Loucy (cell line): Measurements from ENCODE around the gene ZNF687.

Source experiments
- EZH2phosphoT487 ChIP-seq: fragments of 200-600 bp; IDR thresholded peaks from 2 replicates; pipeline ENCODE4 v1.6.1; 2018; ENCODE audit warnings: antibody characterized with exemption, mild to moderate bottlenecking, moderate library complexity, borderline replicate concordance
- TF ChIP-seq, protein P1 (sequence below): fragments of 200-600 bp; sonication (generic); conservative IDR thresholded peaks from 2 replicates; pipeline ENCODE4 v1.5.1; 2014; ENCODE audit warnings: mild to moderate bottlenecking, antibody characterized with exemption, low read length

DNA sequence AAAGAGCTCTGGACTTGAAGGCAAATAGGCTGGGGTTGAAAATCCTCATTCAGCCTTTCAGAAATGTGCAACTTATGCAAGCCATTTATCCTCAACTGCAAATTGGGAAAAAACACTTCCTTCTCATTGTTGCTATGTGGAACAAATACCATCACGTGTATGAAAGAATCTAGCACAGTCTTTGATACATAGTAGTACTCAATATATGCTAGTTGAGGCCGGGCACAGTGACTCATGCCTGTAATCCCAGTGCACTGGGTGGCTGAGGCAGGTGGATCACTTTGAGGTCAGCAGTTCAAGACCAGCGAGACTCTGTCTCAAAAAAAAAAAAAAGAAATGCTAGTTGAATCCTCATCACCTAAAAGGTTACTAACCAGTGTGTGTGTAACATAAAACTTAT is 36.9 kb downstream of the ZNF687 start:
- TF ChIP-seq, protein P1, sequence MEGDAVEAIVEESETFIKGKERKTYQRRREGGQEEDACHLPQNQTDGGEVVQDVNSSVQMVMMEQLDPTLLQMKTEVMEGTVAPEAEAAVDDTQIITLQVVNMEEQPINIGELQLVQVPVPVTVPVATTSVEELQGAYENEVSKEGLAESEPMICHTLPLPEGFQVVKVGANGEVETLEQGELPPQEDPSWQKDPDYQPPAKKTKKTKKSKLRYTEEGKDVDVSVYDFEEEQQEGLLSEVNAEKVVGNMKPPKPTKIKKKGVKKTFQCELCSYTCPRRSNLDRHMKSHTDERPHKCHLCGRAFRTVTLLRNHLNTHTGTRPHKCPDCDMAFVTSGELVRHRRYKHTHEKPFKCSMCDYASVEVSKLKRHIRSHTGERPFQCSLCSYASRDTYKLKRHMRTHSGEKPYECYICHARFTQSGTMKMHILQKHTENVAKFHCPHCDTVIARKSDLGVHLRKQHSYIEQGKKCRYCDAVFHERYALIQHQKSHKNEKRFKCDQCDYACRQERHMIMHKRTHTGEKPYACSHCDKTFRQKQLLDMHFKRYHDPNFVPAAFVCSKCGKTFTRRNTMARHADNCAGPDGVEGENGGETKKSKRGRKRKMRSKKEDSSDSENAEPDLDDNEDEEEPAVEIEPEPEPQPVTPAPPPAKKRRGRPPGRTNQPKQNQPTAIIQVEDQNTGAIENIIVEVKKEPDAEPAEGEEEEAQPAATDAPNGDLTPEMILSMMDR: no peak
- TF ChIP-seq EZH2phosphoT487: no peak
